ENCODE data around the gene CA11.

Gene CA11

GRCh38 chr19:48631225-48631624, 14.8 kb downstream of the CA11 start:
- no peak for DNase-seq (ENCODE audit: extremely low read depth in 1 of 2, low read depth in 1 of 2)

DNA sequence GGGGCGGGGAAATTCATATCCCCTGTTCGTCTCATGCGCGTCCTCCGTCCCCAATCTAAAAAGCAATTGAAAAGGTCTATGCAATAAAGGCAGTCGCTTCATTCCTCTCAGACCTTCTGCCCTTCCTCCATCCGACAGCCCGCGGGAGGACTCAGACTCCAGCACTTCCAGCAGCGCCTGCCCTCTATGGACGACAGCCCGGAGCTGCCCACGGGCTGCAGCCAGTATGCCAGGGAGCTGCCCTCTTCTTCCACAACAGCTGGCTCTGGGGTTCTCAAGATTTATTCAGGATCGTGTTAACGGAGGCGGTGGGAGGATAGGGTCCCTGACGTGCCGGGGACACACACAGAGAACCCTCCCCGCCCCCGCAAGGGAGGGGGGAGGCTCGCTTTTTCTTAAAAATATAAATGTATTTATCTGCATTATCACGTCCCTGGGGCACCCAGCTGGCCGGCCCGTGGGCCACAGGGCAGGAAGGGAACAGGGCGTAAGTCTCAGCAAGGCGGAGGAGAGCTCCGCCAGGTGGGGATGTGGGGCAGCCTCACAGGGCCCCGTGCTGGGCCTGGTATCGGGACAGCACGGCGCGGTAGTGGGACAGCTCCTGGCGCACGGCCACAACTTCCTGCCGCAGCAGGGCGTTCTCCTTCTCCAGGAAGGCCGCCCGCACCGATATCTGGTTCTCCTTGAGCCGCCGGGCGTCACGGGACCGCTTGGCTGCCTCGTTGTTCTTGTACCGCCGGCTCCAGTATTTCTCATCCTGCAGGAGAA, 15.5 kb downstream of the CA11 start:
- no peak for DNase-seq (ENCODE audit: extremely low read depth in 1 of 2, low read depth in 1 of 2)

DNA sequence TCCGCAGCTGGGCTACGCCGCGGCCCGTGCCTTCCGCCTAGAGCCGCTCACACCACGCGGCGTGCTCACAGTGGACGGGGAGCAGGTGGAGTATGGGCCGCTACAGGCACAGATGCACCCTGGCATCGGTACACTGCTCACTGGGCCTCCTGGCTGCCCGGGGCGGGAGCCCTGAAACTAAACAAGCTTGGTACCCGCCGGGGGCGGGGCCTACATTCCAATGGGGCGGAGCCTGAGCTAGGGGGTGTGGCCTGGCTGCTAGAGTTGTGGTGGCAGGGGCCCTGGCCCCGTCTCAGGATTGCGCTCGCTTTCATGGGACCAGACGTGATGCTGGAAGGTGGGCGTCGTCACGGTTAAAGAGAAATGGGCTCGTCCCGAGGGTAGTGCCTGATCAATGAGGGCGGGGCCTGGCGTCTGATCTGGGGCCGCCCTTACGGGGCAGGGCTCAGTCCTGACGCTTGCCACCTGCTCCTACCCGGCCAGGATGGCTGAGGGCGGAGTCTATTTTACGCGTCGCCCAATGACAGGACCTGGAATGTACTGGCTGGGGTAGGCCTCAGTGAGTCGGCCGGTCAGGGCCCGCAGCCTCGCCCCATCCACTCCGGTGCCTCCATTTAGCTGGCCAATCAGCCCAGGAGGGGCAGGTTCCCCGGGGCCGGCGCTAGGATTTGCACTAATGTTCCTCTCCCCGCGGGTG, 16.2 kb downstream of the CA11 start:
- DNase-seq (ENCODE audit: extremely low read depth in 1 of 2, low read depth in 1 of 2), result no peak

DNA sequence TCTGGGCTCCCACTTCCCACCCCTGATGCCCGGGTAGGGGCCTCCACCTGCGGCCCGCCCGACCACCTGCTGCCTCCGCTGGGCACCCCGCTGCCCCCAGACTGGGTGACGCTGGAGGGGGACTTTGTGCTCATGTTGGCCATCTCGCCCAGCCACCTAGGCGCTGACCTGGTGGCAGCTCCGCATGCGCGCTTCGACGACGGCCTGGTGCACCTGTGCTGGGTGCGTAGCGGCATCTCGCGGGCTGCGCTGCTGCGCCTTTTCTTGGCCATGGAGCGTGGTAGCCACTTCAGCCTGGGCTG, 16.7 kb downstream of the CA11 start:
- DNase-seq (ENCODE audit: extremely low read depth in 1 of 2, low read depth in 1 of 2), result no peak

GRCh38 chr19:48628486-48629296, 17.3 kb downstream of the CA11 start:
- DNase-seq (ENCODE audit: extremely low read depth in 1 of 2, low read depth in 1 of 2), result no peak

- no peak for DNase-seq (ENCODE audit: extremely low read depth in 1 of 2, low read depth in 1 of 2)
Observed at GRCh38 chr19:48627865-48628314, 18.1 kb downstream of the CA11 start.

GRCh38 chr19:48627201-48627864, 18.7 kb downstream of the CA11 start:
- DNase-seq (ENCODE audit: extremely low read depth in 1 of 2, low read depth in 1 of 2), result no peak

- no peak for DNase-seq (ENCODE audit: extremely low read depth in 1 of 2, low read depth in 1 of 2)
Observed at GRCh38 chr19:48625891-48626327, 20.1 kb downstream of the CA11 start.

- DNase-seq (ENCODE audit: extremely low read depth in 1 of 2, low read depth in 1 of 2), result no peak
Observed at GRCh38 chr19:48624791-48625723, 20.9 kb downstream of the CA11 start.

DNA sequence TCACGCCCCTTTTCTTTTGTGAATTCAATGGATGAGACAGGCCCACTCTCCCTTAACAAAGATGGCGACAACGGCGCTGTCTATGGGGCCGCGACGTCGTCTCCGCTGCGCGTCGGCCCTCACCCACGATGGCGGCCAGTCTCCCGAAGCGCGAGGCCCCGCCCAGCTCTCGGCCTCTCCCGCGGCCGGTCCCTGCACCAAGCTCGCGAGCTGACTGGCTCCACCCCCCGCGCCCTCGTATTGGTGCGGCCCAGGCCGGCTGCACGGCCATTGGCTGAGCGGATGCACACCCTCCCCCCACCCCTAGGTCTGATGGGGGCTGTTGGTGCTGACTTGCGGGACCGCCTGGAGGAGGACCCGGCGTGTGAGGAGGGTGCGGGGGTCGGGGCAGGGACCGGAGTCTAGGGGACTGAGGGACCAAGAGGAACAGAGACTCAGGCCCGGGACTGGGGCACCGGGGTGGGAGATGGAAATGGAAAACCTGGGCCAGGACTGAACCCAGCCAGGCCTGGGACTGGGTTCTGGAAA, 21.9 kb downstream of the CA11 start:
- DNase-seq (ENCODE audit: extremely low read depth in 1 of 2, low read depth in 1 of 2), result peak; percentile 97 to 98

DNA sequence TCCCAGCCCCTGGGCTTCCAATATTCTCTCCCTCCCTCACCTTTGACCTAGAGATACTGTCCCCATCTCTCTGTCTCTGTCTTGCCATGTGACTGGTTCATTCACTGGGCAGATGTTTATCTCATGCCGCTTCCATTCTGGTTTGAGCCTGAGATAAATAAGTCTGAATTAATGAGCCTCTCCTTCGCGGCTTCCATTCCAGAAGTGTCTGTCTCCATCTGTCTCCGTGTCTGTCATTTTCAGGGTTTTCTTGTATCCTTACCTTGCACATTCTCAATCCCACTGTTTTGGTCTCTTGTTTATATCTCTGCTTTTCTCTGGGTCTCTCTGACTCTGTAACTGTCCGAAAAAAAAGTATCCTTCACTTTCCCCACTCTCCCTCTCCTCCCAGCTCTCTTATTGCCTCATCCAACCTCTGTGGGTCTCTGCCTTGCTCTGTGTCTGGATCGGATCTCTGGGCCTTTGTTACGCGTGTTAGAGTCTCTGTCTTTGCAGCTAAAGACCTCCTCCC, 22.4 kb downstream of the CA11 start:
- no peak for DNase-seq (ENCODE audit: extremely low read depth in 1 of 2, low read depth in 1 of 2)

DNA sequence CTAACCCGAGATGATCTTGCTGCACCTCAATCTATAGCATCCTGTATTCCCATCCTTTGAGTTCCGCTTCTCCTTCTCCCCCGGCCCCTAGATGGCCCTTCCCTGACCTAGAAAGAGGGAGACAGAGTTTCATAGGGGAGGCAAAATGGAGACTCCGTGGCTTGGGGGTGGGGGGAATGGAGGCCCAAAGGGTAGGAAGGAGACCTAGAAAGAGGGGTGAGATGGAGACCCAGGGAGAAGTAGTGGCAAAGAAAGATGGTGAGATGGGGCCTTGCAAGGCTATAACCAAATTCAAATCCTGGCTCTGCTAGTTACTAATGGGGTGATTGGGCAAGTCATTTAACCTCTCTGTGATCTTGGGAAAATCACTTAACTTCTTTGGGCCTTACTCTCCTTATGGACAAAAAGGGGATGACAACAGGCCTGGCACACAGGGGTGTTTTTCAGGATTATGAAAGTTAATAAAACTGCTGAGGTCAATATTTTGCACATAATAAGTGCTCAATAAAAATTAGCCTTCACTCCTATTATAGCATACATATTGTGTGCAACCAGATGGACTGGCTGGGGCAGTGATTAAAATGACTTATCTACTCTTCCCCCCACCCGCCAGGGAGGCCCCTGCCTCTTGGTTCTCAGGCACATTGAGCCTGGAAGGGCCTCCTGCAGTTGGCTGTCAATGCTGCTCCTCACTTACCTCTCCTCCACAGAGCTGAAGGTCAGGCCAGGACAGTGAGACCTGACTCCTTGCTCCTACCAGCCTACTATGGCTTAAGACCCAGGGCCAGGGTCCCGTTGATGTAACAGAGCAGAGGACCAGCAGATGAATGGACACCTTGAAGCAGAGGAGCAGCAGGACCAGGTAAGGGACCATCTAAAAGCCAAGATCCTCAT, 26.0 kb downstream of the CA11 start:
- no peak for DNase-seq (ENCODE audit: extremely low read depth in 1 of 2, low read depth in 1 of 2)

DNA sequence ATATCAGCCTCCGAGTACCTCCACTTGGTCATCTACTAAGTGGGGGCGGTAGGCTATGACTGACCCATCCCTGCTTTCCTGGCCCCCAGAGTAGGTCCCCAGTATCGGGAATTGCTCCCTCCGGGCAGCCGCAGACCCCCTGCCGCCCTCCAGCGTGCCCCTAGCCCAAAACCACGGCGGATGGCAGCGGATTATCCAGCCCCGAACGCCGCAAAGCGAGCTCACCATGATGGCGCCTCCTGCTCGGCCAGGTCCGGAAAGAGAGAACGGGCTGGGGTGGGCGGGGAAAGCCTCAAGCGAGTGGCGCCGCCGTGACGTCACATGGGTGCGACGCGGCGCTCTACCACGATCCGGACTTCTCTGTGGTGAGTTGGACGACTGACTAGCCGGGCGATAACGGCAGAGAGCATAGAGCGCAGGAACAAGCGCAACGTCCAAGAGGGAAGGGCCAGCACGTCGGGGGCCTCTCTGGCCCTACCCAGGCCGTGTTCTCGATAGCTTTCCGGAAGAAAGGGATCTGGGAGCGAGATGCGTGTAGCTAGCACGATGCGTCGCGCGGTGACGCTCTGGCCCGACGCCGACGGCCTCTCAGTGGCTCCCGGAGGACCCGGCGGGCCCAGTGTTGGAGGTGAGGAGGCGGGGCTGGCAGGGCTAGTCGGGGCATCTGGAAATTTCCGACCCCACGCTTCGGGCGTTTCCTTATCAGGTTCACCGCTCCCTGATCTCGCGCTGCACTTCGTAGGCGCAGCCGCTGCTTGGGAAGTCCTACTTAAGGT, 26.9 kb downstream of the CA11 start, which contains the start of the genes RPL18 and SPHK2:
Gene RPL18 (minus strand): TSS at position 263 of the 776 bp plus-strand sequence. CDS start 35 bp downstream, at position 228.
Gene SPHK2 (plus strand): TSS at position 591 of the 776 bp plus-strand sequence. CDS start 1,009 bp downstream, outside the sequence.
- DNase-seq (ENCODE audit: extremely low read depth in 1 of 2, low read depth in 1 of 2), result peak; percentile 93 to 94

GRCh38 chr19:48618278-48618915, 27.6 kb downstream of the CA11 start:
- no peak for DNase-seq (ENCODE audit: extremely low read depth in 1 of 2, low read depth in 1 of 2)

- DNase-seq (ENCODE audit: extremely low read depth in 1 of 2, low read depth in 1 of 2), result no peak
Observed at GRCh38 chr19:48617146-48617937, 28.6 kb downstream of the CA11 start.

DNA sequence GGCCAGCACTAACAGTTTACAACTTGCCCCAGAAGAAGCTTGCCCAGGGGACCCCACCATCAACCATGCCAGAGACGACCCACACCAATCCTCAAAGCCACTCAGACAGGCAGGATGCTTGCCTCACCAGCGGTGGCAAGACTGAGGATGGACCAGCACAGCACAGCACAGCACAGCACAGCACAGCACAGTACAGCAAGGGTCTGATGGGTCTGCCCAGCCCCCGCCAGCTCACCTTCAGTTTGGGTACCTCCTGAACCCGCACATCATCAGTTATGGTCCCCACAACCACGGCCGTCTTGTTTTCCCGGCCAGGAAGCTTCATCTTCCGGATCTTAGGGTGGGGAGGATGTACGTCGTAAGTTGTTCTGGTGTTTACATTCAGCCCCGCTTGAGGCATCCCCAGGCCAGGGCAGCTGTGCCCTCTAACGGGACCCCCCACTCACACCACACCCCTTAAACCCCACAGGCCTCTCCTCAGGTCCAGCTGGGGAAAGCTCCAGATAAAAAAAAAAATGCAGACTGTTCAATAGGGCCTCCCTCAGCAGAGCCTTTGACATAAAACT, 29.4 kb downstream of the CA11 start:
- DNase-seq (ENCODE audit: extremely low read depth in 1 of 2, low read depth in 1 of 2), result no peak

All from stimulated activated CD8-positive, alpha-beta memory T cell treated with anti-CD3 and anti-CD28 coated beads, Interleukin-7, amount 100 ng/mL, for 48 hours (primary cell).